A549 (cell line): ENCODE measurements around the gene ADGRD1.

Experiments used
- HDAC2 ChIP-seq: fragments of 200-600 bp; sonication (generic); IDR thresholded peaks from 2 replicates; pipeline ENCODE4 v1.6.1; 2016
- JUN ChIP-seq, 2 experiments: fragments of >200 bp; sonication (Bioruptor Twin); formaldehyde crosslinking; IDR thresholded peaks; 2 replicates in 1 of 2; 3 replicates in 1 of 2; pipeline ENCODE4 v1.6.1; 2016 to 2017
- JUNB ChIP-seq: fragments of >200 bp; sonication (Bioruptor Twin); formaldehyde crosslinking; IDR thresholded peaks from 2 replicates; pipeline ENCODE4 v1.6.1; 2016
- MYC ChIP-seq: IDR thresholded peaks from 2 replicates; pipeline ENCODE4 v1.6.1; 2012; ENCODE audit warnings: mild to moderate bottlenecking, inconsistent platforms, low read length, improper control_type of control experiment, borderline replicate concordance
- NR3C1 ChIP-seq: fragments of >200 bp; sonication (Bioruptor Twin); formaldehyde crosslinking; IDR thresholded peaks from 3 replicates; pipeline ENCODE4 v1.6.1; 2017
- POLR2A ChIP-seq: IDR thresholded peaks from 2 replicates; pipeline ENCODE4 v1.6.1; 2012; ENCODE audit warnings: mild to moderate bottlenecking, low read length
- RNF2 ChIP-seq: fragments of 200-600 bp; sonication (generic); IDR thresholded peaks from 2 replicates; pipeline ENCODE4 v1.6.1; 2016; ENCODE audit warnings: low read depth, mild to moderate bottlenecking, antibody characterized with exemption, moderate library complexity, borderline replicate concordance
- ZFP36 ChIP-seq: fragments of 450-650 bp; IDR thresholded peaks from 2 replicates; pipeline ENCODE4 v1.6.1; 2014; ENCODE audit warnings: borderline replicate concordance; ENCODE audit not compliant: partially characterized antibody
- TF ChIP-seq, protein P1 (sequence below): fragments of >200 bp; sonication (Bioruptor Twin); formaldehyde crosslinking; IDR thresholded peaks from 3 replicates; pipeline ENCODE4 v1.6.1; 2016
- TF ChIP-seq, protein P2 (sequence below): IDR thresholded peaks from 2 replicates; pipeline ENCODE4 v1.6.1; 2012; ENCODE audit warnings: low read depth, borderline replicate concordance
- TF ChIP-seq, protein P3 (sequence below): IDR thresholded peaks from 2 replicates; pipeline ENCODE4 v1.6.1; 2012
- TF ChIP-seq, protein P4 (sequence below): fragments of >200 bp; sonication (Bioruptor Twin); formaldehyde crosslinking; IDR thresholded peaks from 3 replicates; pipeline ENCODE4 v1.5.1; 2016
- TF ChIP-seq, protein P5 (sequence below): fragments of 200-600 bp; sonication (generic); IDR thresholded peaks from 2 replicates; pipeline ENCODE4 v1.6.1; 2016; ENCODE audit warnings: antibody characterized with exemption, mild to moderate bottlenecking, moderate library complexity

DNA sequence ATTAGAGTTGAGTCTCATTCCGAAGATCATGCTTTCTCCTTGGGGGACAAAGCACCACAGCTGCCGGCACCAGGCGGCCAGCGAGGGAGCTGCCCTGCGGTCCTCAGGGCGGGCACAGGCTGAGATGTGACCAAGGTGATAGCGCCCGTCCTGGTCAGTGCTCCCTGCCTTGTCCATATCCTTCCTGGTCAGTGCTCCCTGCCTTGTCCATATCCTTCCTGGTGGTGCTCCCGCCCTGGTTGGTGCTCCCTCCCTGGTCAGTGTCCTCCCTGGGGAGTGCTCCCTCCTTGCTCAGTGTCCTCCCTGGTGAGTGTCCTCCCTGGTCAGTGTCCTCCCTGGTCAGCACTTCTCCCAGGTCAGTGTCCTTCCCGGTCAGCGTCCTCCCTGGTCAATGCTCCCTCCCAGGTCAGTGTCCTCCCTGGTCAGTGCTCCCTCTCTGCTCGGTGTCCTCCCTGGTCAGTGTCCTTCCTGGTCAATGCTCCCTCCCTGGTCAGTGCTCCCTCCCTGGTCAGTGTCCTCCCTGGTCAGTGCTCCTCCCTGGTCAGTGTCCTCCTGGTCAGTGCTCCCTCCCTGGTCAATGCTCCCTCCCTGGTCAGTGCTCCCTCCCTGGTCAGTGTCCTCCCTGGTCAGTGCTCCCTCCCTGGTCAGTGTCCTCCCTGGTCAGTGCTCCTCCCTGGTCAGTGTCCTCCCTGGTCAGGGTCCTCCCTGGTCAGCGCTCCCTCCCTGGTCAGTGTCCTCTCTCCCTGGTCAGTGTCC, 92.2 kb downstream of the ADGRD1 start:
- TF ChIP-seq, protein P1, sequence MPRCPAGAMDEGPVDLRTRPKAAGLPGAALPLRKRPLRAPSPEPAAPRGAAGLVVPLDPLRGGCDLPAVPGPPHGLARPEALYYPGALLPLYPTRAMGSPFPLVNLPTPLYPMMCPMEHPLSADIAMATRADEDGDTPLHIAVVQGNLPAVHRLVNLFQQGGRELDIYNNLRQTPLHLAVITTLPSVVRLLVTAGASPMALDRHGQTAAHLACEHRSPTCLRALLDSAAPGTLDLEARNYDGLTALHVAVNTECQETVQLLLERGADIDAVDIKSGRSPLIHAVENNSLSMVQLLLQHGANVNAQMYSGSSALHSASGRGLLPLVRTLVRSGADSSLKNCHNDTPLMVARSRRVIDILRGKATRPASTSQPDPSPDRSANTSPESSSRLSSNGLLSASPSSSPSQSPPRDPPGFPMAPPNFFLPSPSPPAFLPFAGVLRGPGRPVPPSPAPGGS: no peak
- TF ChIP-seq, protein P2, sequence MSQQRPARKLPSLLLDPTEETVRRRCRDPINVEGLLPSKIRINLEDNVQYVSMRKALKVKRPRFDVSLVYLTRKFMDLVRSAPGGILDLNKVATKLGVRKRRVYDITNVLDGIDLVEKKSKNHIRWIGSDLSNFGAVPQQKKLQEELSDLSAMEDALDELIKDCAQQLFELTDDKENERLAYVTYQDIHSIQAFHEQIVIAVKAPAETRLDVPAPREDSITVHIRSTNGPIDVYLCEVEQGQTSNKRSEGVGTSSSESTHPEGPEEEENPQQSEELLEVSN: no peak
- TF ChIP-seq, protein P3, sequence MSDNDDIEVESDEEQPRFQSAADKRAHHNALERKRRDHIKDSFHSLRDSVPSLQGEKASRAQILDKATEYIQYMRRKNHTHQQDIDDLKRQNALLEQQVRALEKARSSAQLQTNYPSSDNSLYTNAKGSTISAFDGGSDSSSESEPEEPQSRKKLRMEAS: no peak
- TF ChIP-seq JUNB (no peak), JUN (IDR thresholded peaks at IDR 0.05) (no peak), NR3C1 (no peak), MYC (no peak), RNF2 (no peak), POLR2A (no peak), ZFP36 (no peak), HDAC2 (no peak)
- TF ChIP-seq, protein P4, sequence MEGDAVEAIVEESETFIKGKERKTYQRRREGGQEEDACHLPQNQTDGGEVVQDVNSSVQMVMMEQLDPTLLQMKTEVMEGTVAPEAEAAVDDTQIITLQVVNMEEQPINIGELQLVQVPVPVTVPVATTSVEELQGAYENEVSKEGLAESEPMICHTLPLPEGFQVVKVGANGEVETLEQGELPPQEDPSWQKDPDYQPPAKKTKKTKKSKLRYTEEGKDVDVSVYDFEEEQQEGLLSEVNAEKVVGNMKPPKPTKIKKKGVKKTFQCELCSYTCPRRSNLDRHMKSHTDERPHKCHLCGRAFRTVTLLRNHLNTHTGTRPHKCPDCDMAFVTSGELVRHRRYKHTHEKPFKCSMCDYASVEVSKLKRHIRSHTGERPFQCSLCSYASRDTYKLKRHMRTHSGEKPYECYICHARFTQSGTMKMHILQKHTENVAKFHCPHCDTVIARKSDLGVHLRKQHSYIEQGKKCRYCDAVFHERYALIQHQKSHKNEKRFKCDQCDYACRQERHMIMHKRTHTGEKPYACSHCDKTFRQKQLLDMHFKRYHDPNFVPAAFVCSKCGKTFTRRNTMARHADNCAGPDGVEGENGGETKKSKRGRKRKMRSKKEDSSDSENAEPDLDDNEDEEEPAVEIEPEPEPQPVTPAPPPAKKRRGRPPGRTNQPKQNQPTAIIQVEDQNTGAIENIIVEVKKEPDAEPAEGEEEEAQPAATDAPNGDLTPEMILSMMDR: no peak
- TF ChIP-seq, protein P5, sequence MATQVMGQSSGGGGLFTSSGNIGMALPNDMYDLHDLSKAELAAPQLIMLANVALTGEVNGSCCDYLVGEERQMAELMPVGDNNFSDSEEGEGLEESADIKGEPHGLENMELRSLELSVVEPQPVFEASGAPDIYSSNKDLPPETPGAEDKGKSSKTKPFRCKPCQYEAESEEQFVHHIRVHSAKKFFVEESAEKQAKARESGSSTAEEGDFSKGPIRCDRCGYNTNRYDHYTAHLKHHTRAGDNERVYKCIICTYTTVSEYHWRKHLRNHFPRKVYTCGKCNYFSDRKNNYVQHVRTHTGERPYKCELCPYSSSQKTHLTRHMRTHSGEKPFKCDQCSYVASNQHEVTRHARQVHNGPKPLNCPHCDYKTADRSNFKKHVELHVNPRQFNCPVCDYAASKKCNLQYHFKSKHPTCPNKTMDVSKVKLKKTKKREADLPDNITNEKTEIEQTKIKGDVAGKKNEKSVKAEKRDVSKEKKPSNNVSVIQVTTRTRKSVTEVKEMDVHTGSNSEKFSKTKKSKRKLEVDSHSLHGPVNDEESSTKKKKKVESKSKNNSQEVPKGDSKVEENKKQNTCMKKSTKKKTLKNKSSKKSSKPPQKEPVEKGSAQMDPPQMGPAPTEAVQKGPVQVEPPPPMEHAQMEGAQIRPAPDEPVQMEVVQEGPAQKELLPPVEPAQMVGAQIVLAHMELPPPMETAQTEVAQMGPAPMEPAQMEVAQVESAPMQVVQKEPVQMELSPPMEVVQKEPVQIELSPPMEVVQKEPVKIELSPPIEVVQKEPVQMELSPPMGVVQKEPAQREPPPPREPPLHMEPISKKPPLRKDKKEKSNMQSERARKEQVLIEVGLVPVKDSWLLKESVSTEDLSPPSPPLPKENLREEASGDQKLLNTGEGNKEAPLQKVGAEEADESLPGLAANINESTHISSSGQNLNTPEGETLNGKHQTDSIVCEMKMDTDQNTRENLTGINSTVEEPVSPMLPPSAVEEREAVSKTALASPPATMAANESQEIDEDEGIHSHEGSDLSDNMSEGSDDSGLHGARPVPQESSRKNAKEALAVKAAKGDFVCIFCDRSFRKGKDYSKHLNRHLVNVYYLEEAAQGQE: no peak
